GM19351 (cell line): ENCODE data around the gene PLEKHA4.
A peak's percentile ranks its signal among the peaks of the same experiment; 100 is the strongest.

Experiments used
- ATAC-seq: cut with Tn5 transposase; IDR thresholded peaks from one replicate; pipeline ENCODE4 v1.9.1; 2021; ENCODE audit warnings: mild to moderate bottlenecking, moderate library complexity; ENCODE audit not compliant: unreplicated experiment

PLEKHA4 gene

GRCh38 chr19:48833977-48834376, 34.4 kb downstream of the PLEKHA4 start:
- ATAC-seq = no peak

DNA sequence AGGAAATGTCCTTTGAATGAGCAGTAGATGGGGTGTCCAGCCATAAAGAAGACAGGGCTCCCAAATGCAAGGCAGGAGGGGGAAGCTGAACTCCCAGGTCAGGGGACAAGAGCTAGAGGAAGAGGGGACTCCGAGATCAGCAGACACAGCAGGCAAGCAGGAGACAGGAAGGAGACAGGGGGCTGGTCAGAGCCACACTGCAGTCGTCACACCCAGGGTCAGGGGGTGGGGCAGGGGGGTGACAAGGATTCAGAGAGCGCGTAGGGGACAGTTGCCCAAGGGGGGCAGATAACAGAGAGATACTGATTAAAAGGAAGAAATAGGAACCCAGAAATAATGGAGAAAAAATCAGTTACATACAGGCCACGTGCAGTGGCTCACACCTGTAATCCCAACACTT, 35.4 kb downstream of the PLEKHA4 start:
- no peak for ATAC-seq

GRCh38 chr19:48830965-48831364, 37.5 kb downstream of the PLEKHA4 start:
- ATAC-seq = no peak

DNA sequence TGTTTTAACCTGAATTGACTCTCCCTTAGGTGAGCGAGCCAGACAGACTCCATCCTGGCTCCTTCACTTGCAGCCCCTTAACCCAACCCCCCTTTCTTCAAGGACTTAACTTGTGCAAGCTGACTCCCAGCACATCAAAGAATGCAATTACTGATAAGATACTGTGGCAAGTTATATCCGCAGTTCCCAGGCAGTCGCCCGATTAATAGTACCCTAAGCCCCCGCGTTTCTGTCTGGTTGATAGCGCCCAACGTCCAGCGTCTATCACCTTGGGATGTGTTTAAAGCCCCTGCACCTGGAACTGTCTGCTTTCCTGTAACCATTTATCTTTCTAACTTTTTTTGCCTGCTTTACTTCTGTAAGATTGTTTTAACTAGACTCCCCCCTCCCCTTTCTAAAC, 38.3 kb downstream of the PLEKHA4 start:
- no peak for ATAC-seq

- no peak for ATAC-seq
Observed at GRCh38 chr19:48826606-48827020, 41.8 kb downstream of the PLEKHA4 start.

DNA sequence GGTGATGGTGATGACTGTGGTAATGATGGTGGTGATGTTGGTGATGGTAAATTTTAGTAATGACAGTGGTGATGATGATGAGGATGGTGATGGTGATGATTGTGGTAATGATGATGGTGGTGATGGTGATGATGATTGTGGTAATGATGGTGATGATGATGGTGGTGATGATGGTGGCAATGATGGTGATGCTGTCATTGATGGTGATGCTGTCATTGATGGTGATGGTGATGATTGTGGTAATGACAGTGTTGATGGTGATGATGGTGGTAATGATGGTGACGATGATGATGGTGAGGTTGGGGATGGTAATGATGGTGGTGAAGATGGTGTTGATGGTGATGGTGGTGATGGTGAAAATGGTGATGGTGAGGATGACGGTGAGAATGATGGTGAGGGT, 45.9 kb downstream of the PLEKHA4 start:
- no peak for ATAC-seq

- no peak for ATAC-seq
Observed at GRCh38 chr19:48821633-48822032, 46.8 kb downstream of the PLEKHA4 start.

GRCh38 chr19:48819366-48819816, 49.0 kb downstream of the PLEKHA4 start:
- no peak for ATAC-seq

DNA sequence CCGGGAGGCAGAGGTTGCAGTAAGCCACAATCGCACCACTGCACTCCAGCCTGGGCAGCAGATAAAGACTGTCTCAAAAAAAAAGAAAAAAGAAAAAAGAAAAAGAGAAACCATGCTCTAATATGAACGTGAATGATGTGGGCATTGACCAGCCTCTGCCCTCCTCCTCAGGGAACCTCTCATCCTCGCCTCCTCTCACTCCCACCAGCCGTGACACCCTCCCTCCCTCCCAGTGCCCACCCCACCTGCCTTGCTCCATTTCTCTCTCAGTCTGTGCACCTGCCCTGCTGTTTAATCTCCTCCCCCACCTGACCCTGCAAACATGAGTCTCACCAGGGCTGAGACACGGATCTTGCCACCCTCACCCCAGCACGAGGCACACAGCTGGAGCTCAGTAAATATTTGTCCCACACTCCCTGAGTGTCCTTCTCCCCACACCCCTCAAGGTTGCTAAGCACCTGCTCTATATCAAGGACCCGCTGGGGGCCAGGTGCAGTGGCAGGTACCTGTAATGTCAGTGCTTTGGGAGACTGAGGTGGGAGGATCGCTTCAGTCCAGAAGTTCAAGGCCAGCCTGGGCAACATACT, 50.1 kb downstream of the PLEKHA4 start:
- ATAC-seq = no peak

DNA sequence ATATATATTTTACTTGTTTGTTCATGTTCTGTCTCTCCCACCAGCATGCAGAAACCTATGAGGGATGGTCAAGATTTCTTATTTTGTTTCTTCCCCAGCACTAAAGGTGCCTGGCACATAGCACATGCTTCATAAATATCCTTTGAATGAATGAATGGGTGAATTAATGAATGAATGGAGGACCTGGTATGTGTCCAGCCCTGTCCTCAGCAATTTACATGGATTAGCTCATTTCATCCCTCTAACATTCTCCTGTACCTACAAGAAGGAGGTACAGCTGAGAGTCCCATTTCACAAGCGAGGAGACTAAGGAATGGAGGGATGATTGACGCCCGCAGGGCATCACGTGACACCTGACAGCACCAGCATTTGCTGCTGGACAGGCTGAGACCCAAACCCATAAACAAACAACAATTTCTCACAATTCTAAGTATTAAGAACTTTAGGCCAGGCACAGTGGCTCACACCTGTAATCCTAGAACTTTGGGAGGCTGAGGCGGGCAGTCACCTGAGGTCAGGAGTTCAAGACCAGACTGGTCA, 50.8 kb downstream of the PLEKHA4 start:
- ATAC-seq = no peak

DNA sequence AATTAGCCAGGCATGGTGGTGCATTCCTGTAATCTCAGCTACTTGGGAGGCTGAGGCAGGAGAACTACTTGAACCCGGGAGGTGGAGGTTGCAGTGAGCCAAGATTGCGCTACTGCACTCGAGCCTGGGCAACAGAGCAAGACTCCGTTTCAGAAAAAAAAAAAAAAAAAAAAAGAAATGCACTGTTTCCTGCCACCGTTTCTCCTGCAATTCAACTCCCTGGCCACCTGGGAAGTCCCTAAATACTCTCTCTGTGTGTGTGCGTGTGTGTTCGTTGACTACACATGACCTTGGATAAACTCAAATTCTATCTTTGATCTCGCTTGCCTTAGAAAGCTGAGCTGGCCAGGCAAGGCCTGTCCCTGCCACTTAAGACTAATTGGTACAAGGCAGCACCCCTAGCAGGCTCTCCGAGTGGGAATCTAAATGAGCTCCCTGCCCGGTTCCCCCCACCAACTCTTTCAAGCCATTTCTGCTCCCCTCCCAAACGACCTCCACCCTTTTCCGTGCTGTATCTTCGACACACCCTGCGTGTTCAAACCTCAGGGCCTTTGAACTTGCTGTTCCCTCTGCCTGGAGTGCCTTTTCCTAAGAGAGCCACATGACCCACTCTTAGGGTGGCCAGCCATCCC, 52.4 kb downstream of the PLEKHA4 start:
- no peak for ATAC-seq

DNA sequence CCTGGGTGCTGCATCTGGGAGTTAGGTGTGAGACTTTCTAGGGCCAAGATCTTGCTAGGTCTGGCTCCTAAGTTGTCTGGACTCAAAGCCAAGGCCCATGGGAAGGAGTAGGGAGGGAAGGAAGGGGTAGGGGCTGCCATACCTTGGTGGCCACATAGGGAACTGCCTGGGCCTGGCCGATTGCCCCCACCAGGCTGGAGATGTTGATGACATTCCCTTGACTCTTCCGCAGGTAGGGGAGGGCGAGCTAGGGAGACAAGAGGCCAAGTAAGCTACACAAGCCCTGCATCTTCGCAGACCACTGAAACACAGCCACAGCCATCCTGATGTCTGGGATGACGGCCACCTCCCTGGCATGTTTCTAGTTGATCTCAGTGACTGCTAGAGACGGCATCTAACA, 53.5 kb downstream of the PLEKHA4 start:
- ATAC-seq = no peak

GRCh38 chr19:48813123-48813913, 55.1 kb downstream of the PLEKHA4 start:
- no peak for ATAC-seq

DNA sequence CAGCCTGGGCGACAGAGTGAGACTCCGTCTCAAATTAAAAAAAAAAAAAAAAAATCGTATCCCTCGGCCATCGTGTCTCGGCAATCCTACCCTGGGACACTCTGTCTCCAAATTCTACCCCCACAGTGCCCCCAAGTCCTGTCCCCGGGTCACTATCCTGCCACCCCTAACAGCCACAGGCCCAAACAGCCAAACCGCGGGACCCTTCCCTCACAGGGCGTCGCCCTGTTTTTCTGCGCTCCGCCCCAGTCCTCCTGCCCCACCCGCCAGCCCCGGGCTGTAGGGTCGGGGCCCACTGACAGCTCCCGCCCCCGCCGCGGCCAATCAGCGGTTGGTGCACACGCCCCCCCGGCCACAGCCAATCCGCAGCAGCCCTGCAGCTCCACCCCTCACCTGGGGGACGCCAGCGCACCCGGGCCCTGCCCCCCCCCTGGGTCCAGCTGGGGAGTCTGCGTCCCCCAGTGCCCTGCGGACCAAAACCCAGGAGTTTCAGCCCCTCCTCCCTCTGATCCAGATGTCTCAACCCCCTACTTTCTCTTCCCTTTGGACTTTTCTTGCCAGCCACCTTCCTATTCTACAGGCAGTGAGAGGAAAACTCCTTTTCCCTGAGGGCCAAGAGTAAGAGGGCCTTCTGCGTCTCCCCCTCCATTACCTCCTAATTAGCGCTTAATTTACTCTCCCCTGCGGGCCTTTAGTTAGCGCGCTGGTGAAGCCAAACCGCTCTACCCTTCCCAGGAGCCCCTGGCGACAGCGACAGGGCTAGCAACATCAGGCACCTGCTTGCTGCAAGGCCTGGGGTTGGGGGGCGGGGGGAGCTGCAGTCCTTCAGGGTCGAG, 56.1 kb downstream of the PLEKHA4 start:
- ATAC-seq = peak; percentile 65

- no peak for ATAC-seq
Observed at GRCh38 chr19:48810151-48810550, 58.3 kb downstream of the PLEKHA4 start.

- ATAC-seq = no peak
Observed at GRCh38 chr19:48807590-48808308, 60.7 kb downstream of the PLEKHA4 start.

DNA sequence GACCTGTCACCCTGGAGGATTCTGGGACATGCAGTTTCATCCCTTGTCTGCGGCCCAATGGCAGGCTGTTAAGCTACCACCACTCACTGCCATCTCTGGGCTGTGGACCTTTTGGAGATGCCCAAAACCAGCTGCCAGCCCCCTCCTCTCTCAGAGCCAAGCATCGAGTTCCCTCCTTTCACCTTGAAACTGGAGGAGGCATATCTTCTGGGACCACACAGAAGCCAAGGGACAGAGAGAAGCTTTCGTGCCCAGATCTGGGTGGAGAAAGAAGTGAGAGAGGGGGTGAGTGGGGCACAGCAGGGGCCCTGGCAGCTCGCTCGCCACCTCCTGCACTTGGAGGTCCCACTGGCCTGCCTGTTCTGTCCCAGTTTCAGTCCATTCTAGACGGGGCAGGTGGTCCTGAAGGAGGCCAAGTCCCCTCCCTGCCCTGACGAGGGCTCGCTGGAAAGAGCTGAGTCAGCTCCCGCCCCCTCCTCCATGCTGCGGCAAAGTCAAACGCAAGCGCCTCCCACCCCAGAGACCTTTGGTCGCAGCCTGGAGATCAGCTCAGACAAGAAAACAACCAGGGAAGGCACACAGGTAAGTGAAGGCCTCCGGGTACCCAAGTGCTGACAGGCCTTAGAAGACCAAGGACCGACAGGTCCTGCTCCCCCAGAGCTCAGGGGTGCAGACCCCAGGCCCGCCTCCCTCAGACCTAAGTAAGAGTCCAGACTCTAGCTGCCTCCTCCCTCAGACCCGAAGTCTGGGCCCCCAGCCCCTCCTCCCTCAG, 61.4 kb downstream of the PLEKHA4 start:
- ATAC-seq = no peak

GRCh38 chr19:48806518-48806817, 61.9 kb downstream of the PLEKHA4 start:
- ATAC-seq = no peak

DNA sequence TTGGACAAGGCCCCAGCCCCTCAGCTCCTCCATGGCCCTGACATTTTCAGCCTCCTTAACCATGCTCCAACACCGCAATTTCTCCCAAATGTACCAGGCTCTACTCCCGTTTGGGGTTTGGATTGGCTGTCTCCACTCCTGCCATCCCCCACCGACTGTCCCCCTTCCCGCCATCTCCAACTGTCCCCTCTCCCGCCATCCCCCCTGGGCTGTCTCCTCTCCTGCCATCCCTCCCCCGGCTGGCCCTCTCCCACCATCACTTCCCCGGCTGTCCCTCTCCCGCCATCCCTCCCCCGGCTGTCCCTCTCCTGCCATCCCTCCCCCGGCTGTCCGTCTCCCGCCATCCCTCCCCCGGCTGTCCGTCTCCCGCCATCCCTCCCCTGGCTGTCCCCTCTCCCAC, 63.0 kb downstream of the PLEKHA4 start:
- no peak for ATAC-seq

DNA sequence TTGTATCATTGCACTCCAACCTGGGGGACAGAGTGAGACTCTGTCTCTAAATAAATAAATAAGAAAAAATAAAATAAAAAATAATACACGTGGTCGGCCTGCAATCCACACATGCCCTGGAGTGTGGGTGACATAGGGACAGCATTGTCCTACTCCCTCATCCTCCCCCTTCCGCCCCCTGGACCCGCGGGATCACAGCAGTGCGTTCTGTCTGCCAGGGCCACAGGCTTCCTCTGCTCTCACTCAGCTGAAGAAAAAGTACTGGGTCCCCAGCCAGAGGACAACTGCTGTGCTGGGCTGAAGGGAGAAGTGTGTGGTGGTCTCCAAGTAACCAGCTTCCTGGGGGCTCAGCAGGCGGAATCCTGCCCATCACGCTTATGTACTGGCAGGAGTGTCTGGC, 63.9 kb downstream of the PLEKHA4 start:
- no peak for ATAC-seq
